Measurements from ENCODE around the gene FBLIM1.

The FBLIM1 gene

DNA sequence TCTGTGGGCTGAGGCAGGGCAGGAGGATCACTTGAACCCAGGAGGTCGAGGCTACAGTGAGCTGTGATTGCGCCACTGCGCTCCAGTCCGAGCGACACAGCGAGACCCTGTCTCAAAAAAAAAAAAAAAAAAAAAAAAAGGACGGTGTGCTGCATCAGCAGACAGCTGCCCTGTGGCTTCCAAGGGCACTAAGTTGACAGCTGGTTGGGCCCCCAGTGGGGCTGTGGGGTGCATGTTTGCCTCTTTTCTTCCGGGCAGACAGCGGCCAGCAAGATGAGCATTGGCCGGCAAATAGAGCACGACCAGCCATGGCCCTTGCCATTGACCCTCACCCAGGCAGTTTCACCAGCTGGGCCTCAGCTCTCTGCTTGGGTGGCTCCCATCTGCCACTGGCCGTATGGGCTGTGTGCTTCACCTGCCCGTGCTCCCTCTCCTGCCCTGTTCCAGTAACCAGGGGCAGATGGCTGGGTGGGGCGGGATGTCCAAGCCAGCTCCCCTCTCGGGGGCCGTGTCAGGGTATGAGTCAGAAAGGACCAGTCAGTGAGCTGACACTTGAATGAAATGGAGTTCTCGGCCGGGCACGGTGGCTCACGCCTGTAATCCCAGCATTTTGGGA, 34.9 kb upstream of the FBLIM1 start:
- Histone ChIP-seq H3K9ac (ENCODE audit: low read depth, low read length) (no peak overlapping the region), H3K27me3 (ENCODE audit: insufficient read depth, low read length) (no peaks in the 10 kb centered on the region), H3K4me3 (ENCODE audit: low read length) (no peak overlapping the region), H3K9me3 (ENCODE audit: insufficient read depth, low read depth, low read length) (no peaks in the 10 kb centered on the region), H3K27ac (ENCODE audit: low read depth, low read length) (no peak overlapping the region), H3K36me3 (ENCODE audit: insufficient read depth, low read length) (peaks cover 60% of the 10 kb centered on the region), H3K4me1 (ENCODE audit: insufficient read depth, low read length) (no peaks in the 10 kb centered on the region)
- WGBS, result 95% methylated on average over 20 of the region's 20 CpGs

- Histone ChIP-seq H3K9ac (ENCODE audit: low read depth, low read length) (no peak overlapping the region), H3K9me3 (ENCODE audit: insufficient read depth, low read depth, low read length) (no peaks in the 10 kb centered on the region), H3K4me3 (ENCODE audit: low read length) (no peak overlapping the region), H3K36me3 (ENCODE audit: insufficient read depth, low read length) (peaks cover 58% of the 10 kb centered on the region), H3K27ac (ENCODE audit: low read depth, low read length) (no peak overlapping the region), H3K27me3 (ENCODE audit: insufficient read depth, low read length) (no peaks in the 10 kb centered on the region), H3K4me1 (ENCODE audit: insufficient read depth, low read length) (no peaks in the 10 kb centered on the region)
- WGBS, result 88% methylated on average over 26 of the region's 26 CpGs
Observed at GRCh38 chr1:15724949-15725880, 33.4 kb upstream of the FBLIM1 start.

DNA sequence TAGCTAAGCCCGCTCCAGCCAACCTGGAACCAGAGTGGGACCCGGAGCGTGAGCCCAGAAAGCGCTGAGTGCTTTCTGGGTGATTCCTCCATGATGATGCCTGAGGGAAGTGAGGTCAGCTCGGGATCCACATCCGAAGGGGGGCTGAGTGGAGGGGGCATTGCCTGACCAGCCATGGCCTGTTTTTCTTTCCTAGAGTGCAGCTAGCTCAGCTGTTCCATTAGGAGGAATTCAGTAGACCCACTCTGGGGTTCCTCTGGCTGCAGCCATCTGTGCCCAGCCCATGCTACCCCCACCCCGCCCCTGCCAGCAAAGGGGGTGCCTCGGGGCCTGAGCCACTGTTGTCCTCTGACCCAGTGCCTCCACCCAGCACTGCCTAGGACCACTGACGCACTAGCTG, 32.1 kb upstream of the FBLIM1 start:
- peaks cover 66% of the 10 kb centered on the region for H3K36me3 ChIP-seq (ENCODE audit: insufficient read depth, low read length)
- no peak overlapping the region for H3K9ac ChIP-seq (ENCODE audit: low read depth, low read length)
- no peaks in the 10 kb centered on the region for H3K27me3 ChIP-seq (ENCODE audit: insufficient read depth, low read length)
- no peaks in the 10 kb centered on the region for H3K9me3 ChIP-seq (ENCODE audit: insufficient read depth, low read depth, low read length)
- WGBS, result 94% methylated on average over 9 of the region's 9 CpGs
- H3K4me1 ChIP-seq (ENCODE audit: insufficient read depth, low read length), result no peaks in the 10 kb centered on the region
- no peak overlapping the region for H3K4me3 ChIP-seq (ENCODE audit: low read length)
- H3K27ac ChIP-seq (ENCODE audit: low read depth, low read length), result no peak overlapping the region

- no peak overlapping the region for H3K9ac ChIP-seq (ENCODE audit: low read depth, low read length)
- no peak overlapping the region for H3K4me3 ChIP-seq (ENCODE audit: low read length)
- H3K27ac ChIP-seq (ENCODE audit: low read depth, low read length), result no peak overlapping the region
- WGBS, result 90% methylated on average over 21 of the region's 21 CpGs
- H3K4me1 ChIP-seq (ENCODE audit: insufficient read depth, low read length), result no peaks in the 10 kb centered on the region
- H3K36me3 ChIP-seq (ENCODE audit: insufficient read depth, low read length), result peaks cover 71% of the 10 kb centered on the region
- H3K27me3 ChIP-seq (ENCODE audit: insufficient read depth, low read length), result no peaks in the 10 kb centered on the region
- H3K9me3 ChIP-seq (ENCODE audit: insufficient read depth, low read depth, low read length), result no peaks in the 10 kb centered on the region
Observed at GRCh38 chr1:15727021-15727420, 31.6 kb upstream of the FBLIM1 start.

GRCh38 chr1:15727424-15727823, 31.2 kb upstream of the FBLIM1 start:
- H3K9ac ChIP-seq (ENCODE audit: low read depth, low read length), result no peak overlapping the region
- H3K4me1 ChIP-seq (ENCODE audit: insufficient read depth, low read length), result no peaks in the 10 kb centered on the region
- H3K36me3 ChIP-seq (ENCODE audit: insufficient read depth, low read length), result peaks cover 74% of the 10 kb centered on the region
- no peaks in the 10 kb centered on the region for H3K27me3 ChIP-seq (ENCODE audit: insufficient read depth, low read length)
- H3K9me3 ChIP-seq (ENCODE audit: insufficient read depth, low read depth, low read length), result no peaks in the 10 kb centered on the region
- no peak overlapping the region for H3K4me3 ChIP-seq (ENCODE audit: low read length)
- H3K27ac ChIP-seq (ENCODE audit: low read depth, low read length), result no peak overlapping the region
- WGBS, result 96% methylated on average over 13 of the region's 13 CpGs

DNA sequence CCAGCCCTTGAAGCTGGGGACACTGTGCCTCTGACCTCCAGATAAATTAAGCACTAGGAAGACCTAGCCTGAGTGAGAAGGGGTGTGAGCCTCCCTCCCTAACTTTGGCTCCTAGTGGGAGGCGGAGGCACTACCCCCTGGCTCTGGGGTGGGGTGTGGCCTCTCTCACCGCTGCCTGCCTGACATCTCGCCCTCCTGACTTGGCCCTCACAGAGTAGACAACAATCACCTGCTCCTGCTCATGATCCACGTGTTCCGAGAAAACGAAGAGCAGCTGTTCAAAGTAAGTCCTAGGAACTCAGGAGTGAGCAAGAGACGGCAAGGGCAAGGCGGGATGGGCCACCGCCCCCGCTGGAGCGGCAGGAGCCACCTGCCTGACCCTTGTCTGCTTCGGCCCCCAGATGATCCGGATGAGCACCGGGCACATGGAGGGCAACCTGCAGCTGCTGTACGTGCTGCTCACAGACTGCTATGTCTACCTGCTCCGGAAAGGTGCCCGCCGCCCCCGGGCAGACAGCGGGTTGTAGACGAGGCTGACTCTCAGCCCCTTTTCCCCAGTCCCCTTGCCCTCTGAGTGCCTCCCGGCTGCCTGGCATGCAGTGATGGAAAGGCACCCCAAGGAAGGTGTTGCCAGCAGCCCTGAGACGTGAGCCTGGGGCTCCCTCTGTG, 30.6 kb upstream of the FBLIM1 start:
- H3K36me3 ChIP-seq (ENCODE audit: insufficient read depth, low read length), result peaks cover 76% of the 10 kb centered on the region
- H3K27me3 ChIP-seq (ENCODE audit: insufficient read depth, low read length), result no peaks in the 10 kb centered on the region
- H3K4me3 ChIP-seq (ENCODE audit: low read length), result no peak overlapping the region
- no peak overlapping the region for H3K27ac ChIP-seq (ENCODE audit: low read depth, low read length)
- no peaks in the 10 kb centered on the region for H3K9me3 ChIP-seq (ENCODE audit: insufficient read depth, low read depth, low read length)
- 95% methylated on average over 23 of the region's 23 CpGs for WGBS
- H3K9ac ChIP-seq (ENCODE audit: low read depth, low read length), result no peak overlapping the region
- no peaks in the 10 kb centered on the region for H3K4me1 ChIP-seq (ENCODE audit: insufficient read depth, low read length)

GRCh38 chr1:15728937-15729657, 29.5 kb upstream of the FBLIM1 start:
- WGBS, result 93% methylated on average over 22 of the region's 22 CpGs
- no peaks in the 10 kb centered on the region for H3K4me1 ChIP-seq (ENCODE audit: insufficient read depth, low read length)
- H3K9ac ChIP-seq (ENCODE audit: low read depth, low read length), result no peak overlapping the region
- no peaks in the 10 kb centered on the region for H3K9me3 ChIP-seq (ENCODE audit: insufficient read depth, low read depth, low read length)
- no peak overlapping the region for H3K4me3 ChIP-seq (ENCODE audit: low read length)
- H3K36me3 ChIP-seq (ENCODE audit: insufficient read depth, low read length), result peaks cover 85% of the 10 kb centered on the region
- no peaks in the 10 kb centered on the region for H3K27me3 ChIP-seq (ENCODE audit: insufficient read depth, low read length)
- no peak overlapping the region for H3K27ac ChIP-seq (ENCODE audit: low read depth, low read length)

- 97% methylated on average over 16 of the region's 16 CpGs for WGBS
- Histone ChIP-seq H3K27me3 (ENCODE audit: insufficient read depth, low read length) (no peaks in the 10 kb centered on the region), H3K27ac (ENCODE audit: low read depth, low read length) (no peak overlapping the region), H3K4me3 (ENCODE audit: low read length) (no peak overlapping the region), H3K4me1 (ENCODE audit: insufficient read depth, low read length) (no peaks in the 10 kb centered on the region), H3K9ac (ENCODE audit: low read depth, low read length) (no peak overlapping the region), H3K36me3 (ENCODE audit: insufficient read depth, low read length) (peaks cover 82% of the 10 kb centered on the region), H3K9me3 (ENCODE audit: insufficient read depth, low read depth, low read length) (no peaks in the 10 kb centered on the region)
Observed at GRCh38 chr1:15730423-15730822, 28.2 kb upstream of the FBLIM1 start.

GRCh38 chr1:15730936-15731335, 27.7 kb upstream of the FBLIM1 start:
- Histone ChIP-seq H3K4me3 (ENCODE audit: low read length) (no peak overlapping the region), H3K27me3 (ENCODE audit: insufficient read depth, low read length) (no peaks in the 10 kb centered on the region), H3K4me1 (ENCODE audit: insufficient read depth, low read length) (no peaks in the 10 kb centered on the region), H3K9me3 (ENCODE audit: insufficient read depth, low read depth, low read length) (no peaks in the 10 kb centered on the region), H3K9ac (ENCODE audit: low read depth, low read length) (no peak overlapping the region), H3K27ac (ENCODE audit: low read depth, low read length) (no peak overlapping the region), H3K36me3 (ENCODE audit: insufficient read depth, low read length) (peaks cover 78% of the 10 kb centered on the region)
- 97% methylated on average over 16 of the region's 16 CpGs for WGBS

DNA sequence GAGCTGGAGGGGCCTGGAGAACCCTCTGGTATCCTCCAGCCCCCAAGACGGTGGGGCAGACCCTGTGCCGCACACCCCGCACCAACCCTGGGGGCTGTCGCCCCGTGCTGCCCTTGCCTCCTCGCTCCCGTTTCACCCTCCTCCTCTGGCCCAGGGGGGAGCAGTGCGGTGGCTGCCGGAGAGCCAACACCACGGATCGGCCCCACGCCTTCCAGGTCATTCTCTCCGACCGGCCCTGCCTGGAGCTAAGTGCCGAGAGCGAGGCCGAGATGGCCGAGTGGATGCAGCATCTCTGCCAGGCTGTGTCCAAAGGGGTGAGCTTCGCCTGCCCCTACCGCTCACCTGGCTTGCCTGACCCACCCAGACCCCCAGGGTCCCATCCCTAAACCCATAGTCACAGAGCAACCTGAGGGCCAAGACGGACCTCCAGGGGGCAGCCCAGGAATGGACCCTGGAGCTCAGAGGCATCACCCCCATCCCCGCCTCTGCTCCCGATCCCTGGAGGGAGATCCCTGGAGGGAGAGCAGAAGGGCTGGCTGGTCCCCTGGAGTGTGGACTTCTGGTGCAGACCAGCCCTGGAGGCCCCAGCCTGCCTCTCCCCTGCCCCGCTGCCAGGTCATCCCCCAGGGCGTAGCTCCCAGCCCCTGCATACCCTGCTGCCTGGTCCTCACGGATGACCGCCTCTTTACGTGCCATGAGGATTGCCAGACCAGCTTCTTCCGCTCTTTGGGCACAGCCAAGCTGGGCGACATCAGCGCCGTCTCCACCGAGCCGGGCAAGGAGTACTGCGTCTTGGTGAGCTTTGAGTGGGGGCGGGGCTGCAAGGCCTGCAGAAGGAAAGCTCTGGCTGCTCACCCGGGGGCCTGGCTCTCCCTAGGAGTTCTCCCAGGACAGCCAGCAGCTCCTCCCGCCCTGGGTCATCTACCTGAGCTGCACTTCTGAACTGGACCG, 26.6 kb upstream of the FBLIM1 start:
- 95% methylated on average over 39 of the region's 39 CpGs for WGBS
- no peaks in the 10 kb centered on the region for H3K27me3 ChIP-seq (ENCODE audit: insufficient read depth, low read length)
- no peaks in the 10 kb centered on the region for H3K4me1 ChIP-seq (ENCODE audit: insufficient read depth, low read length)
- H3K27ac ChIP-seq (ENCODE audit: low read depth, low read length), result no peak overlapping the region
- H3K9me3 ChIP-seq (ENCODE audit: insufficient read depth, low read depth, low read length), result no peaks in the 10 kb centered on the region
- no peak overlapping the region for H3K9ac ChIP-seq (ENCODE audit: low read depth, low read length)
- H3K4me3 ChIP-seq (ENCODE audit: low read length), result no peak overlapping the region
- H3K36me3 ChIP-seq (ENCODE audit: insufficient read depth, low read length), result peaks cover 67% of the 10 kb centered on the region
